Natural killer cell (primary cell): ENCODE results near the gene ARHGAP6. TPM values are rescaled to one million over a fixed set of nuclear protein-coding genes. Genes with fewer than 3 reads are reported as not detected.

Experiments
- ATAC-seq, 3 donors: fragments of 150-1000 bp in 2 of 3; fragments of 200-7000 bp in 1 of 3; cut with Tn5 transposase; 1 replicate in 1 of 3; 2 replicates in 2 of 3; pipeline ENCODE4 v1.10.0; 2021; ENCODE audit warnings: mild to moderate bottlenecking in 2 of 3, moderate library complexity in 2 of 3
- DNase-seq, 2 donors: peaks; one replicate each; pipeline versions ENCODE4 v3.0.0 to v3.0.0-alpha.2; 2013 to 2021; ENCODE audit warnings: mixed read lengths in 1 of 2
- H3K27ac ChIP-seq: one replicate; pipeline ENCODE4 v1.5.1; 2013; ENCODE audit warnings: mild to moderate bottlenecking, low read length
- H3K27me3 ChIP-seq: one replicate; pipeline ENCODE4 v1.6.1; 2013; ENCODE audit warnings: low read length; ENCODE audit not compliant: control insufficient read depth, insufficient read depth
- H3K36me3 ChIP-seq: one replicate; pipeline ENCODE4 v1.6.1; 2013; ENCODE audit warnings: low read length; ENCODE audit not compliant: control insufficient read depth, insufficient read depth
- H3K4me1 ChIP-seq: one replicate; pipeline ENCODE4 v1.6.1; 2013; ENCODE audit warnings: low read length; ENCODE audit not compliant: control insufficient read depth, insufficient read depth
- H3K4me3 ChIP-seq: one replicate; pipeline ENCODE4 v1.5.1; 2013; ENCODE audit warnings: low read length
- H3K9me3 ChIP-seq: one replicate; pipeline ENCODE4 v1.6.1; 2013; ENCODE audit warnings: low read length; ENCODE audit not compliant: control insufficient read depth, insufficient read depth
- H3K27ac Mint-ChIP-seq, 2 donors: one replicate each; pipeline ENCODE4 v1.8.0; 2022; ENCODE audit warnings: mild to moderate bottlenecking in 2 of 2, mixed read lengths in 2 of 2, moderate library complexity in 1 of 2
- H3K27me3 Mint-ChIP-seq, 2 donors: one replicate each; pipeline ENCODE4 v1.8.0; 2022; ENCODE audit warnings: low read depth in 2 of 2, mixed read lengths in 2 of 2
- H3K36me3 Mint-ChIP-seq: one replicate; pipeline ENCODE4 v1.8.0; 2022; ENCODE audit warnings: mixed read lengths
- H3K4me1 Mint-ChIP-seq, 2 donors: one replicate each; pipeline ENCODE4 v1.8.0; 2022; ENCODE audit warnings: mixed read lengths in 2 of 2
- H3K4me3 Mint-ChIP-seq: one replicate; pipeline ENCODE4 v1.8.0; 2022; ENCODE audit warnings: mild to moderate bottlenecking, moderate library complexity, mixed read lengths
- H3K9me3 Mint-ChIP-seq, 2 donors: one replicate each; pipeline ENCODE4 v1.8.0; 2022; ENCODE audit warnings: mixed read lengths in 2 of 2
- WGBS: methylation state at CpG from one replicate; pipeline ENCODE4 v1.1.7; 2013; ENCODE audit warnings: missing lambda C conversion rate; ENCODE audit not compliant: insufficient coverage; 5-methylcytosine and 5-hydroxymethylcytosine counted together
- intact Hi-C: fragments of 100-400 bp; cut with micrococcal nuclease; formaldehyde crosslinking; loops from one replicate; pipeline ENCODE4 v1.14.2; 2022
- total RNA-seq, 4 donors: library from RNA; stranded (reverse); fragments of 120-200 nt in 1 of 4; gene quantifications; one replicate each; pipeline versions ENCODE4 v1.2.3 to v1.2.4, GENCODE V29; 2013 to 2022
- TF ChIP-seq, protein P1 (sequence below): fragments of 200-600 bp; IDR thresholded peaks from one replicate; pipeline ENCODE4 v1.8.0; 2022; ENCODE audit warnings: antibody characterized with exemption

The ARHGAP6 gene
- total RNA-seq, 3 donors from 2014 or later (not counting 1 experiment from before 2014, with no cell fraction given): 0.32 to 1.9 (median 1.8) TPM

DNA sequence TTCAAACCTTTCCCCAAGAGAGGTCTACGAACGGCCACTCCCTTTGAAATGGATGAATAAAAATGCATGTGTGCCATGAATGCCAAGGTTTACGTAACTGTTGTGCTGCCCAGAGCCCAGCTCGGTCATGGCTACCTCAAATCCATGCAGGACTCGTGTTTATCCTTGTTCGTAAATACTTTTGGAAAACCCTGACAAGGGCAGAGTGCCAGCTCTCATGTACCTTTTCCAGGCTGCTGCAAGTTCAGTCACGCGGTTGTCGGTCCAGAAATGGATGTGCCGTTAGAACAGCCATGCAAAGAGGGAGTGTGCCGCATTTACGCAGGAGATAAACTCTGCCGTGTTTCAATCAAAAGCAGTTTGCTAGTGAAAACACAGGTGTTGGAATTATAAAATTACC is 249.1 kb downstream of the ARHGAP6 start:
- Mint-ChIP-seq H3K27me3 (no peaks in the 10 kb centered on the region), H3K4me1 (no peaks in the 10 kb centered on the region), H3K4me3 (no peak overlapping the region), H3K9me3 (no peaks in the 10 kb centered on the region), H3K27ac (no peak overlapping the region), H3K36me3 (no peaks in the 10 kb centered on the region)
- TF ChIP-seq, protein P1, sequence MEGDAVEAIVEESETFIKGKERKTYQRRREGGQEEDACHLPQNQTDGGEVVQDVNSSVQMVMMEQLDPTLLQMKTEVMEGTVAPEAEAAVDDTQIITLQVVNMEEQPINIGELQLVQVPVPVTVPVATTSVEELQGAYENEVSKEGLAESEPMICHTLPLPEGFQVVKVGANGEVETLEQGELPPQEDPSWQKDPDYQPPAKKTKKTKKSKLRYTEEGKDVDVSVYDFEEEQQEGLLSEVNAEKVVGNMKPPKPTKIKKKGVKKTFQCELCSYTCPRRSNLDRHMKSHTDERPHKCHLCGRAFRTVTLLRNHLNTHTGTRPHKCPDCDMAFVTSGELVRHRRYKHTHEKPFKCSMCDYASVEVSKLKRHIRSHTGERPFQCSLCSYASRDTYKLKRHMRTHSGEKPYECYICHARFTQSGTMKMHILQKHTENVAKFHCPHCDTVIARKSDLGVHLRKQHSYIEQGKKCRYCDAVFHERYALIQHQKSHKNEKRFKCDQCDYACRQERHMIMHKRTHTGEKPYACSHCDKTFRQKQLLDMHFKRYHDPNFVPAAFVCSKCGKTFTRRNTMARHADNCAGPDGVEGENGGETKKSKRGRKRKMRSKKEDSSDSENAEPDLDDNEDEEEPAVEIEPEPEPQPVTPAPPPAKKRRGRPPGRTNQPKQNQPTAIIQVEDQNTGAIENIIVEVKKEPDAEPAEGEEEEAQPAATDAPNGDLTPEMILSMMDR: no peak
- 71% methylated on average over 10 of the region's 13 CpGs for WGBS
- Histone ChIP-seq H3K9me3 (no peaks in the 10 kb centered on the region), H3K4me1 (no peaks in the 10 kb centered on the region), H3K27me3 (no peaks in the 10 kb centered on the region), H3K36me3 (no peaks in the 10 kb centered on the region), H3K4me3 (no peak overlapping the region), H3K27ac (no peak overlapping the region)
- DNase-seq: no peak
- no peak for ATAC-seq
- intact Hi-C loops: no loop called here

DNA sequence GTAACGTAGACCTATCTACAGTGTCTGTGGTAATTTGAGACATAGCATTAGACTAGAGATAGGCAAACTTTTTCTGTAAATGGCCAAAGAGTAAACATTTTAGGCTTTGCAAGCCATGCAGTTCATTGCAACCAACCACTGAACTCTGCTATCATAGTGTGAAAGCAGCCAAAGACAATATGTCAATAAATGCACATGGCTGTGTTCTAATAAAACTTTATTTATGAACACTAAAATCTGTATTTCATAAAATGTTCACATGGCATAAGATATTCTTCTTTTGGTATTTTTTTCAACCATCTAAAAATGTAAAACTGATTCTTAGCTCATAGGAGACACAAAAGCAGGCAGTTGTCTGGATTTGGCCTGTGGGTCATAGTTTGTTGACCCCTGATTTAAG is 251.6 kb downstream of the ARHGAP6 start:
- H3K9me3 ChIP-seq: no peaks in the 10 kb centered on the region
- H3K27me3 ChIP-seq: no peaks in the 10 kb centered on the region
- no peak overlapping the region for H3K4me3 ChIP-seq
- whole genome bisulfite sequencing: no CpG with 5 or more reads among the region's 1 CpG
- DNase-seq (no peak), ATAC-seq (no peak)
- Mint-ChIP-seq H3K27me3 (no peaks in the 10 kb centered on the region), H3K4me1 (no peaks in the 10 kb centered on the region), H3K27ac (no peak overlapping the region), H3K4me3 (no peak overlapping the region), H3K9me3 (no peaks in the 10 kb centered on the region), H3K36me3 (no peaks in the 10 kb centered on the region)
- intact Hi-C loops: no loop called here
- TF ChIP-seq, protein P1: no peak
- no peak overlapping the region for H3K27ac ChIP-seq
- H3K4me1 ChIP-seq: no peaks in the 10 kb centered on the region
- no peaks in the 10 kb centered on the region for H3K36me3 ChIP-seq

DNA sequence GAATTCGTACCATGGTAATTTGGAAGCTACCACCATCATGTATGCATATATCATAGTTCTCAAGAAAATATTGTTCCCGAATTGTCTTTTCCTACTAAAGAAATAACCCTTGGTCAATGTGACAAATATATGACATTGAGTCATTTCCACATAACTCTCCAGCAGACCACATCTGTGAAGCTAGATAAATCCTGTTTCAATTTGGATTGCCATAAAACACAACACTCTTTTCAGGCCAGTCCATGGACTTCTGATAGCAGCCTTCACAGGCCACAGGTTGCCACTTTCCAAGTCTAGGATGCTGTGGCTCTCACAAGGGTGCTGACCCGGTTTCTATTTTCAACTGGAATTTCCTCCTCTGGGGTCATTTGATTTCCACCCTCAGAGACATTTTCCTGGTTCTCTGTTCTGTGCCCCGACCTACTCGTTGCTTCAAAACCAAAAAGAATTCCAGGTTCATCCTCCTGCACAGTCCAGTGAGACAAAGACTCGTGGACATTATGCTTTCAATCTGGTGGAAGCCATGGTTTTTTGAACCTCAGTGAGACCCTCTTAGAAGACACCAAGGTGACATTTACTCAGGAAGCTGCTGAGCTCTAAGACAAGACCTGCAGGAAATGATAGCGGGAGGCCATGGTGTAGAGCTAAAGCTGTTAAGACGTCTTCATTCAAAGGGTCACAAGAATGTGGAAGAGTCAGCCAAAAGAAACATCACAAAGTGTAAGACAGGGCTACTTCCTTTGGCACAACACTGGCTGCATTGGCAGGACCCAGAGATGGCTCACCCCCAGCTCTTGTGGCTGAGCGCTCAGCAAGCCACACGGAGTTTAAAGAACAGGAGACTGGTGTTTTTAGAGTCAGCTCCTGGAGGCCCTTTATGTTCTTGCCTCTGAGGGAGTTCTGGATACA is 252.8 kb downstream of the ARHGAP6 start:
- Histone ChIP-seq H3K9me3 (no peaks in the 10 kb centered on the region), H3K4me1 (no peaks in the 10 kb centered on the region), H3K27me3 (no peaks in the 10 kb centered on the region), H3K36me3 (no peaks in the 10 kb centered on the region), H3K4me3 (no peak overlapping the region), H3K27ac (no peak overlapping the region)
- H3K27me3 Mint-ChIP-seq: no peaks in the 10 kb centered on the region
- no peak overlapping the region for H3K27ac Mint-ChIP-seq
- intact Hi-C loops: no loop called here
- no peaks in the 10 kb centered on the region for H3K36me3 Mint-ChIP-seq
- no peaks in the 10 kb centered on the region for H3K9me3 Mint-ChIP-seq
- WGBS: 77% methylated on average over 10 of the region's 10 CpGs
- no peaks in the 10 kb centered on the region for H3K4me1 Mint-ChIP-seq
- TF ChIP-seq, protein P1: no peak
- no peak overlapping the region for H3K4me3 Mint-ChIP-seq
- no peak for DNase-seq
- ATAC-seq: no peak
